Measurements from ENCODE around the gene KLF5. TPM values are rescaled to one million over a fixed set of nuclear protein-coding genes. Genes with fewer than 3 reads are reported as not detected.

Gene KLF5
- total RNA-seq, 1 experiment from 2014 or later: 2.3 TPM

DNA sequence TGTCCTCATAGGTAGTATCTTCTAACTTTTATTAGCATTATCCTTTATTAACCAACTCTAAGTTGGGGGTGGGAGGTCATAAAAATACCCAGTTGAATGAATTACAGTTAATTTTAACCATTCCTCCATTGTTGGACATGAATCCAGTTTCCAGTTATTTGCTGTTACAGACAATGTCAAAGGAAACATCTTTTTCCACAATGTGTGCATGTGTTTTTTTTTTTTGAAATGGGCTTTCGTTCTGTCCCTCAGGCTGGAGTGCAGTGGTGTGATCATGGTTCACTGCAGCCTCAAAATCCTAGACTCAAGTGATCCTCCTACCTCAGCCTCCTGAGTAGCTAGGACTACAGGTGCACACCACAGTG is 32.0 kb downstream of the KLF5 start (continued):
- TF ChIP-seq MLX (CRISPR knock-in tag; IDR thresholded peaks at IDR 0.05) (no peak), ZNF121 (CRISPR knock-in tag; IDR thresholded peaks at IDR 0.05) (no peak), NFYB (CRISPR knock-in tag; conservative IDR thresholded peaks at IDR 0.05; ENCODE audit: low read depth) (no peak), MXD4 (CRISPR knock-in tag; IDR thresholded peaks at IDR 0.05; ENCODE audit: borderline replicate concordance) (no peak), OVOL2 (CRISPR knock-in tag; IDR thresholded peaks at IDR 0.05; ENCODE audit: borderline replicate concordance) (no peak)
- TF ChIP-seq, protein P1, sequence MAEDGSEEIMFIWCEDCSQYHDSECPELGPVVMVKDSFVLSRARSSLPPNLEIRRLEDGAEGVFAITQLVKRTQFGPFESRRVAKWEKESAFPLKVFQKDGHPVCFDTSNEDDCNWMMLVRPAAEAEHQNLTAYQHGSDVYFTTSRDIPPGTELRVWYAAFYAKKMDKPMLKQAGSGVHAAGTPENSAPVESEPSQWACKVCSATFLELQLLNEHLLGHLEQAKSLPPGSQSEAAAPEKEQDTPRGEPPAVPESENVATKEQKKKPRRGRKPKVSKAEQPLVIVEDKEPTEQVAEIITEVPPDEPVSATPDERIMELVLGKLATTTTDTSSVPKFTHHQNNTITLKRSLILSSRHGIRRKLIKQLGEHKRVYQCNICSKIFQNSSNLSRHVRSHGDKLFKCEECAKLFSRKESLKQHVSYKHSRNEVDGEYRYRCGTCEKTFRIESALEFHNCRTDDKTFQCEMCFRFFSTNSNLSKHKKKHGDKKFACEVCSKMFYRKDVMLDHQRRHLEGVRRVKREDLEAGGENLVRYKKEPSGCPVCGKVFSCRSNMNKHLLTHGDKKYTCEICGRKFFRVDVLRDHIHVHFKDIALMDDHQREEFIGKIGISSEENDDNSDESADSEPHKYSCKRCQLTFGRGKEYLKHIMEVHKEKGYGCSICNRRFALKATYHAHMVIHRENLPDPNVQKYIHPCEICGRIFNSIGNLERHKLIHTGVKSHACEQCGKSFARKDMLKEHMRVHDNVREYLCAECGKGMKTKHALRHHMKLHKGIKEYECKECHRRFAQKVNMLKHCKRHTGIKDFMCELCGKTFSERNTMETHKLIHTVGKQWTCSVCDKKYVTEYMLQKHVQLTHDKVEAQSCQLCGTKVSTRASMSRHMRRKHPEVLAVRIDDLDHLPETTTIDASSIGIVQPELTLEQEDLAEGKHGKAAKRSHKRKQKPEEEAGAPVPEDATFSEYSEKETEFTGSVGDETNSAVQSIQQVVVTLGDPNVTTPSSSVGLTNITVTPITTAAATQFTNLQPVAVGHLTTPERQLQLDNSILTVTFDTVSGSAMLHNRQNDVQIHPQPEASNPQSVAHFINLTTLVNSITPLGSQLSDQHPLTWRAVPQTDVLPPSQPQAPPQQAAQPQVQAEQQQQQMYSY (CRISPR knock-in tag; IDR thresholded peaks at IDR 0.05): no peak
- TF ChIP-seq, protein P2, sequence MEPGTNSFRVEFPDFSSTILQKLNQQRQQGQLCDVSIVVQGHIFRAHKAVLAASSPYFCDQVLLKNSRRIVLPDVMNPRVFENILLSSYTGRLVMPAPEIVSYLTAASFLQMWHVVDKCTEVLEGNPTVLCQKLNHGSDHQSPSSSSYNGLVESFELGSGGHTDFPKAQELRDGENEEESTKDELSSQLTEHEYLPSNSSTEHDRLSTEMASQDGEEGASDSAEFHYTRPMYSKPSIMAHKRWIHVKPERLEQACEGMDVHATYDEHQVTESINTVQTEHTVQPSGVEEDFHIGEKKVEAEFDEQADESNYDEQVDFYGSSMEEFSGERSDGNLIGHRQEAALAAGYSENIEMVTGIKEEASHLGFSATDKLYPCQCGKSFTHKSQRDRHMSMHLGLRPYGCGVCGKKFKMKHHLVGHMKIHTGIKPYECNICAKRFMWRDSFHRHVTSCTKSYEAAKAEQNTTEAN (CRISPR knock-in tag; IDR thresholded peaks at IDR 0.05): no peak

DNA sequence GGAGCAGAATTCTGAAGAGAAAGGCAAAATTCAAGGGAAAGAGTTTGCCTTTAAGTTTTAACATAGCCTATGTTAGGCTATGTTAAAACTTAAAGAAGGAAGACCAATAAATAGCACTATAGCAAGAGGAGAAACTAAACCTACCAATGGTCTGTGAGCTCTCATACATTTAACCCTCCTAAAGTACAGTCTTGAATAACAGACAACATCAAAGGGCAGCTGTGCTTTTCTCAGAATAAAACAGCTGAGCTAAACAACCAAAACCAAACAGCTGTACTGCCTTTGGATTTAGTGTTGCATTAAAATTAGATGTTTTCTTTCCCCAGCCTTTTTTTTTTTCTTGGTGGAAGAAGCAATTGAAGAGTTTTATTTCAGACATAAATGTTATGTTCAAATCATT is 34.0 kb downstream of the KLF5 start:
- H3K36me3 Mint-ChIP-seq: peaks cover 18% of the 10 kb centered on the region
- no peaks in the 10 kb centered on the region; the same call in 1 of the 2 replicates for H3K27me3 Mint-ChIP-seq (ENCODE audit: low read depth)
- H3K4me3 Mint-ChIP-seq: no peak overlapping the region
- peaks cover 22% of the 10 kb centered on the region for H3K9me3 Mint-ChIP-seq
- no peak overlapping the region for H3K27ac Mint-ChIP-seq
- ATAC-seq (no peak), DNase-seq (ENCODE audit: low spot score) (no peak)
- peaks cover 8% of the 10 kb centered on the region for H3K4me1 Mint-ChIP-seq
- TF ChIP-seq HMGXB4 (CRISPR knock-in tag; IDR thresholded peaks at IDR 0.05) (no peak), CBFB (CRISPR knock-in tag; IDR thresholded peaks at IDR 0.05; ENCODE audit: low read depth) (no peak), SOX15 (CRISPR knock-in tag; IDR thresholded peaks at IDR 0.05) (no peak), ZNF396 (CRISPR knock-in tag; IDR thresholded peaks at IDR 0.05; ENCODE audit: borderline replicate concordance) (no peak), GRHL2 (CRISPR knock-in tag; IDR thresholded peaks at IDR 0.05; ENCODE audit: insufficient replicate concordance, severe bottlenecking) (no peak), ZNF263 (CRISPR knock-in tag; IDR thresholded peaks at IDR 0.05; ENCODE audit: low read depth) (no peak), ATF2 (CRISPR knock-in tag; IDR thresholded peaks at IDR 0.05; ENCODE audit: borderline replicate concordance, low read depth) (no peak), GABPB1 (CRISPR knock-in tag; IDR thresholded peaks at IDR 0.05) (no peak), NFYB (CRISPR knock-in tag; conservative IDR thresholded peaks at IDR 0.05; ENCODE audit: low read depth) (no peak)
- TF ChIP-seq, protein P3, sequence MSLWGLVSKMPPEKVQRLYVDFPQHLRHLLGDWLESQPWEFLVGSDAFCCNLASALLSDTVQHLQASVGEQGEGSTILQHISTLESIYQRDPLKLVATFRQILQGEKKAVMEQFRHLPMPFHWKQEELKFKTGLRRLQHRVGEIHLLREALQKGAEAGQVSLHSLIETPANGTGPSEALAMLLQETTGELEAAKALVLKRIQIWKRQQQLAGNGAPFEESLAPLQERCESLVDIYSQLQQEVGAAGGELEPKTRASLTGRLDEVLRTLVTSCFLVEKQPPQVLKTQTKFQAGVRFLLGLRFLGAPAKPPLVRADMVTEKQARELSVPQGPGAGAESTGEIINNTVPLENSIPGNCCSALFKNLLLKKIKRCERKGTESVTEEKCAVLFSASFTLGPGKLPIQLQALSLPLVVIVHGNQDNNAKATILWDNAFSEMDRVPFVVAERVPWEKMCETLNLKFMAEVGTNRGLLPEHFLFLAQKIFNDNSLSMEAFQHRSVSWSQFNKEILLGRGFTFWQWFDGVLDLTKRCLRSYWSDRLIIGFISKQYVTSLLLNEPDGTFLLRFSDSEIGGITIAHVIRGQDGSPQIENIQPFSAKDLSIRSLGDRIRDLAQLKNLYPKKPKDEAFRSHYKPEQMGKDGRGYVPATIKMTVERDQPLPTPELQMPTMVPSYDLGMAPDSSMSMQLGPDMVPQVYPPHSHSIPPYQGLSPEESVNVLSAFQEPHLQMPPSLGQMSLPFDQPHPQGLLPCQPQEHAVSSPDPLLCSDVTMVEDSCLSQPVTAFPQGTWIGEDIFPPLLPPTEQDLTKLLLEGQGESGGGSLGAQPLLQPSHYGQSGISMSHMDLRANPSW (CRISPR knock-in tag; conservative IDR thresholded peaks at IDR 0.05; ENCODE audit: low read depth): no peak
- TF ChIP-seq, protein P4, sequence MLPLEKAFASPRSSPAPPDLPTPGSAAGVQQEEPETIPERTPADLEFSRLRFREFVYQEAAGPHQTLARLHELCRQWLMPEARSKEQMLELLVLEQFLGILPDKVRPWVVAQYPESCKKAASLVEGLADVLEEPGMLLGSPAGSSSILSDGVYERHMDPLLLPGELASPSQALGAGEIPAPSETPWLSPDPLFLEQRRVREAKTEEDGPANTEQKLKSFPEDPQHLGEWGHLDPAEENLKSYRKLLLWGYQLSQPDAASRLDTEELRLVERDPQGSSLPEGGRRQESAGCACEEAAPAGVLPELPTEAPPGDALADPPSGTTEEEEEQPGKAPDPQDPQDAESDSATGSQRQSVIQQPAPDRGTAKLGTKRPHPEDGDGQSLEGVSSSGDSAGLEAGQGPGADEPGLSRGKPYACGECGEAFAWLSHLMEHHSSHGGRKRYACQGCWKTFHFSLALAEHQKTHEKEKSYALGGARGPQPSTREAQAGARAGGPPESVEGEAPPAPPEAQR (CRISPR knock-in tag; IDR thresholded peaks at IDR 0.05): no peak
- TF ChIP-seq, protein P5, sequence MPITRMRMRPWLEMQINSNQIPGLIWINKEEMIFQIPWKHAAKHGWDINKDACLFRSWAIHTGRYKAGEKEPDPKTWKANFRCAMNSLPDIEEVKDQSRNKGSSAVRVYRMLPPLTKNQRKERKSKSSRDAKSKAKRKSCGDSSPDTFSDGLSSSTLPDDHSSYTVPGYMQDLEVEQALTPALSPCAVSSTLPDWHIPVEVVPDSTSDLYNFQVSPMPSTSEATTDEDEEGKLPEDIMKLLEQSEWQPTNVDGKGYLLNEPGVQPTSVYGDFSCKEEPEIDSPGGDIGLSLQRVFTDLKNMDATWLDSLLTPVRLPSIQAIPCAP (CRISPR knock-in tag; IDR thresholded peaks at IDR 0.05): no peak
- ChIA-PET CTCF (interaction anchor here (0.6 kb wide), 1 partner anchor 284 kb away, joined by 4 read pairs; no protein-coding TSS in a partner anchor), POLR2A (interaction anchor here (0.7 kb wide), 1 partner anchor 51 kb away, joined by 4 read pairs; no protein-coding TSS in a partner anchor)

All from WTC11 (cell line).